HG02571 (cell line): ENCODE measurements around the gene RNU5B-1.
"Not testable (repeated sequence)": the region's sequence is repeated elsewhere in the genome, so short reads cannot be mapped to it uniquely, and the experiment has no call there.

Experiments
- ATAC-seq: cut with Tn5 transposase; IDR thresholded peaks from one replicate; pipeline ENCODE4 v1.9.1; 2021; ENCODE audit warnings: mild to moderate bottlenecking, moderate library complexity; ENCODE audit not compliant: unreplicated experiment

The RNU5B-1 gene

GRCh38 chr15:65339920-65340319 is 35.4 kb downstream of the RNU5B-1 start:
- ATAC-seq: no peak

GRCh38 chr15:65342493-65342892 is 38.0 kb downstream of the RNU5B-1 start:
- no peak for ATAC-seq

- no peak for ATAC-seq
Observed at GRCh38 chr15:65343374-65343981, 39.0 kb downstream of the RNU5B-1 start.

DNA sequence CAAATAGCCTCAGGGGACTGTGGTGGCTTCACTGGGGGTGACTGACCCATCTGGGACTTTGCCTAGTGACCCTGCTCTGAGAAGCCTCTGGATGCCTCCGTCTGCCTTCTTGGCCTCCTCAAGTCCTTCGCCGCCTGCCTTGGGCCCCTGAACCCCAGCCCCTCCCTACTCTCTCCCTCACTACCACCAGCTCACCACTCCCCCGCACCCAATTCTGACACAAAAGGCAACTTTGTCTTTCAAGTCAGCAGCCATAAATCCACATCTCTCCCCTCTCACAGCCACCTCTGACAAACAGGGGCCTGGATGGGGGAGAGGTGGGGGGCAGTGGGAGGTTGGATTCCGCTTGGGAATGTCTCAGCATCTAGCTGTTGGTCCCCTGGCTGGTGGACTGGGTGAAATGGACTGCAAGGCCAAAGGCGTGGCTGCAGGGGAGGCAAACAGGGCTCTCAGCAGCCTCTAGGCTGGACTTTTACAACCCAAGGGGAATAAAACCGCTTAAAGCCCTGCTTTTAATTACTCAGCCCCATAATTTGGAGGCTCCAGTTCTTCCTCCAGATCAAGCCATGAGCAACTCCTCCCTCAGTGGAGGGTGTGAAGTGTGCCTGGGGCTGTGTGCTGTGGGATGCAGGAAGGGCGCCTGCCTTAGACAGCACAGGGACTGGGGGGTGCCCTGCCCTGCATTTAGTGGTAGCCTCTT is 39.9 kb downstream of the RNU5B-1 start:
- ATAC-seq: no peak

- ATAC-seq: no peak
Observed at GRCh38 chr15:65344914-65345275, 40.4 kb downstream of the RNU5B-1 start.

- no peak for ATAC-seq
Observed at GRCh38 chr15:65346856-65347598, 42.5 kb downstream of the RNU5B-1 start.

DNA sequence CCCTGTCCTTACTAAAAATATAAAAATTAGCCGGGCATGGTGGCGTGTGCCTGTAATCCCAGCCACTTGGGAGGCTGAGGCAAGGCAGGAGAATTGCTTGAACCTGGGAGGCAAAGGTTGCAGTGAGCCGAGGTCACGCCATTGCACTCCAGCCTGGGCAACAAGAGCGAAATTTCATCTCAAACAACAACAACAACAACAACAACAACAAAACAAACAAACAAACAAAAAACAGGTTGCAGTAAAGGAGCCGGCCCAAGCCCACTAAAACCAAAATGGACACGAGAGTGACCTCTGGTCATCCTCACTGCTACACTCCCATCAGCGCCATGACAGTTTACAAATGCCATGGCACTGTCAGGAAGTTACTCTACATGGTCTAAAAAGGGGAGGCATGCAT is 43.3 kb downstream of the RNU5B-1 start:
- not testable (repeated sequence) for ATAC-seq

- no peak for ATAC-seq
Observed at GRCh38 chr15:65349338-65349737, 44.9 kb downstream of the RNU5B-1 start.

GRCh38 chr15:65351972-65352371 is 47.5 kb downstream of the RNU5B-1 start:
- not testable (repeated sequence) for ATAC-seq
